Epidermal melanocyte (primary cell): ENCODE data around the gene OPN1LW.
"Not testable (repeated sequence)": the region's sequence is repeated elsewhere in the genome, so short reads cannot be mapped to it uniquely, and the experiment has no call there.

ENCODE experiments used
- DNase-seq: peaks from one replicate; pipeline ENCODE4 v3.0.0; 2011; ENCODE audit warnings: low spot score; ENCODE audit not compliant: insufficient read length

OPN1LW gene

DNA sequence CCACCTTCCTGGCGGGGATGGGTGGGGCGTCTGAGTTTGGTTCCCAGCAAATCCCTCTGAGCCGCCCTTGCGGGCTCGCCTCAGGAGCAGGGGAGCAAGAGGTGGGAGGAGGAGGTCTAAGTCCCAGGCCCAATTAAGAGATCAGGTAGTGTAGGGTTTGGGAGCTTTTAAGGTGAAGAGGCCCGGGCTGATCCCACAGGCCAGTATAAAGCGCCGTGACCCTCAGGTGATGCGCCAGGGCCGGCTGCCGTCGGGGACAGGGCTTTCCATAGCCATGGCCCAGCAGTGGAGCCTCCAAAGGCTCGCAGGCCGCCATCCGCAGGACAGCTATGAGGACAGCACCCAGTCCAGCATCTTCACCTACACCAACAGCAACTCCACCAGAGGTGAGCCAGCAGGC is at the start of gene OPN1LW:
TSS of gene OPN1LW (plus strand) at position 234 of the 400 bp plus-strand sequence. CDS start at position 275, 41 bp downstream.
- not testable (repeated sequence) for DNase-seq

GRCh38 chrX:154094833-154095232 is 49.2 kb upstream of the OPN1LW start:
- DNase-seq: no peak

- DNase-seq: no peak
Observed at GRCh38 chrX:154096140-154097002, 47.7 kb upstream of the OPN1LW start.

DNA sequence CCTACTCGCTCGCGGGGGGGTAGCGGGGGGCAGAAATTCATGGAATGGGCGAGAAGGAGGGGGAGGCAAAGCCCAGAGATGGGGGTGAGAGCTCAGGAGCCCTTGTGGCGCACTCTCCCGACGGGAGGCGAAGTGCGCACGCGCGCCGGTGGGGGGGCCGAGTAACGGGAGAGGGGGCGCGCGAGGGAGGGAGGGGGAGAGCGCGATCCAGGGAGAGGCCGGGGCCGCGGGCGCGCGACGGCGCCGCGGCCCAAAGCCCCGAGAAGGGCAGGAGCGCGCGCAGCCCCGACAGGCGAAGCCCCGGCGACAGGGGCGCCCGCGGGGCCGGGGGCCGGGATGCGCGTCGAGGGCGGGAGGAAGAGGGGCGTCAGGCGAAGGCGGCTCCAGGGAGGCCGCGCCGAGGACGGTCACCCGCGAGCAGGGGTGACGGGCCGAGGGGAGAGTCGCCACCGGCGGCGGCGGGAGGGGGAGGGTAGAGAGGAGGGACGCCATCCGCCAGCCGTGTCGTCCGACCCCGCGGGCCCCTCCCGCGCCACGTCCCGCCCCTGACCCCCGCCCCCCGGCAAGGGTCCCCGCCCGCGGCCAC is 46.9 kb upstream of the OPN1LW start:
- peak; percentile 43 for DNase-seq

DNA sequence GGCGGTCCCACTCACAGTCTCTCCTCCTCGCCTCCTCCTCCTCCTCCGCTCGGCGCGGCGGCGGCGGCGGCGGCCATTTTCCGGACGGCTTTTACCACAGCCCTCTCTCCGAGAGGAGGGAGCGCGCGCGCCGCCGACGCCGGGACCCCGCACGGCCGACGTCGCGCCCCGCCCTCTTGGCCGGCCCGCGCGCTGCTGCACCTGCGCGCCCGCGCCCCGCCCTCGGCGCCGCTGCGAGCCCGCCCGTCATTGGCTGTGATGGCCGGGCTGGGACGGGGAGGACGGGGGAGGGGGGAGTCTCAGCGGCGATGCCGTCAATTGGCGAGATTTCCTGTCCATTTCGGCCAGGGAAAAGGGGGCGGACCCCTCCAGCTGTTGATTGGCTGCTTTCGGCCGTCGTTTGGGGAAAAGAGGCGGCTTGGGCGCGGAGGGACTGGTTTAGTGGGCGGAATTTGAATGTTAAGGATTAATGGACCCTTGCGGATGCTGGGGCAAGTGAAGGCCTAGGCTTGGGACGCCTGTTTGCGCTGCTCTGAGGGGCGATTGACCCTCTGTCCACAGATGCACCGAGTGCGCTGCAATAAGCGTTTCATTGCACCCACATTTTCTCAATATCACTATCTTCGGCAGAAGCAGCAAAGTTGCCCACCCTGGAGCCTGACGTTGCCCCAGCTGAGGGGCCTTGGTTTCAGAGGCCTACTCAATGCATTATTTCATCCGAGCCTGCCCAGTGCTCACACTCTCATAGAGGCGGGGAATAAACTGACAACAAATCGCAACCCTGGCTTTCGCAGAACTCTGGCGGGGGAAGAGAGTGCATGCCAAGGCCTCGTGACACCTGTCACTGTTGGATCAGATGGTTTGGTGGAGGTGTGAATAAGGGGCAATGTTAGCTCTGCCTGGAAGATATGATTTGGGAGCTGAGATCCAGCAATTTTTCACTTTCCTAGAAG is 46.2 kb upstream of the OPN1LW start, which contains the start of gene MECP2:
TSS of gene MECP2 (minus strand) at position 129 of the 953 bp plus-strand sequence.
- DNase-seq: peak; percentile 83

DNA sequence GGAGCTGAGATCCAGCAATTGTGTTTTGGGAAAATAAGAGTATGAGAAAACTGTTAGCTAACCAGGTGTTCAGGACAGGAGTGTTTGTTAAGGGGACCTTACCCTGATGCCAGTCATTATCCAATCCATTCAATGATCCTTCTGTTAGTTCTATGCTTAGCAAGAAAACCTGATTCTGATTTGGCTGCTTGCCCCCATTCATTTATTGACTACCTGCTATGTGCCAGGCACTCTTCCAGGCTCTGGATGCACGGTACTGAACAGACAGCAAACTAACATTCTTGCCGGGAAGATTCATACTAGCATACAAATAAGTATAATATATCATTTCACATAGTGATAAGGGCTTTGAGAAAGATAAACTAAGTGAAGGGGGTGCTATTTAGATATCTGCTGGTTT is 45.5 kb upstream of the OPN1LW start:
- no peak for DNase-seq

DNA sequence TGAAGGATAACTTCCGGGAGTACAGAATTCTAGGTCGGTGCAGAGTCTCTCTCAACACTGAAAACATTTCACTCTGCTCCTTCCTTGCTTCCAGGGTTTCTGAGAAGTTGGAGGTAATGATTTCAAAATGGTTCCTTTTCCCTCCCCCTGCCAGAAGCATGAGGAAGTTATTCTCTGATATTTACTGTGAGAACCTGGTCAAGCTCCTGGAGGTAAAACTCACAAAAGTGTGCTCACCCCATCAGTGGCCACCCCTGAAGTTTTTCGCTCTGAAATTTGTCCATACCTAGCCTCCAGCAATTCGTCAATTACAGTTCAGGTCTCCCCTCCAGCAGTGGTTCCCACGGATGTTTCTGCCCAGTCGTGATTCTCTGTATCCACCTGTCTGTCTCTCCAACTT is 30.3 kb upstream of the OPN1LW start:
- DNase-seq: no peak

DNA sequence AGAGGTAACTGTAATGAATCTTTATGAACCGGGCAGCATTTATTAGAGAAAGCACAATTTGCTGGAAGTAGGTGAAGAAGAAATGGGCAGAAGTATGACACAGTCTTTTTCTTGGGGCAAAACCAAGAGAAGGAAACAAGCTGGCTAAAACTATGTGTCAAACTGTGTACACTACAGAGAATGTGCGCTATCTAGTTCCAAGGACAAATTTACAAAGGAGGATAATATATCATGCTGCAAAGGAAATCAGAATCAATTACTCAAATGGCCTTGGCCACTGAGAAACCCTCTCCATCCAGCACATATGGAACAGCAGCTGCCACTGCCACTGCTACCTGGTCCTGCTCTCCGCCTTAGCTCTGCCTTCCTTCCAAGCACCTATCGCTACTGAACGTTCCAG is 29.4 kb upstream of the OPN1LW start:
- no peak for DNase-seq

DNA sequence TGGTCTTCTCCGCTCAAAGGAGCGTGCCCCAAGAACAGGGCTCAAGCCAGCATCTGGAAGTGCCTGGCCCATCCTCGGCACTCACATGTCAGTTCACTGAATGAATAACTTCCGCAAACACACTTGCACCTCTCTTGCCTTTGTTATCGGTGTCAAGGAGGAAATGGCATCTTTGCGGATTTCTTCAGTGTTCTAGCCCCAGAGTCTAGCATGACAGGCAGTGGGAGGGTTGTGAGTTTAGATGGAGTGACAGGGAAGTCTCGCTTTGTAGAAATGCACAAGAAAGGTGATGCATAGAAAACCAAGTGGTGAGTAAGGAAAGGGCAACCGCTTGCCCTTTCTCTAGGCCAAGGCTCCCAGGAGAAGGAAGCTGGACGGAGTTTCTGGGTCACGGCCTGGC is 29.0 kb upstream of the OPN1LW start:
- DNase-seq: no peak

- DNase-seq: no peak
Observed at GRCh38 chrX:154115750-154116149, 28.3 kb upstream of the OPN1LW start.

DNA sequence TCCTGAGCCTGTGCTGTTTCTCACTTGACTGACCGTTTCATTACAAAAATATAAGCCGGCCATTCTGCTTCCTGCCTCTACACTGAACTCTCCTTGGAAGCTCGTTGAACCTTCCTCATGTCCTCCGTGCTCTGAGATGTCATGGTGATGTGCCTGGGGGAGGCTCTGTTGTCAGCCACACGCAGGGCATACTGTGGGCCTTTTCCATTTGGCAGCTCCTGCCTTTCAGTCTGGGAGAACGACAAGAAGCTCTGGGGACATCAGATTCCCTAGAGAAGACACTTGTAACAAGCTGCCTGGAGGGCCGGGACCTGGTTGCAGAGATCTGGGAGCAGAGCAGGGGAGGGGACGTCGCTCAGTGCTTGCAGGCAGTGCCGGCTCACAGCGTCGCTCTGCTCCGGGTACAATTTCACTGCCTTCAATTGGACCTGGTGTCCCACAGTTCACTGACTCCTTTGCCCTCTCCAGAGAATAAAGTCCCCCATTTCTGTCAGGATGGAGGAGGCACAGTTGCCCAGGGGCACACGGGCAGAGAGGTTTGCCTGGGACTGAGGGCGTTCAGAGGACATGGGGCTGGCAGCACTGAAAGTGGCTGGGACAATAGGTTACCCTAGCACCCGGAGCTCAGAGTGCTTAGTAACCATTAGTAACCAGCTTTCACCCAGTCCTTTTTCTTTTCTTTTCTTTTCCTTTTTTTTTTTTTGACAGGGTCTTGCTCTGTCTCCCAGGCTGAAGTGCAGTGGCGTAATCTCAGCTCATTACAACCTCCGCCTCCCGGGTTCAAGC is 27.4 kb upstream of the OPN1LW start:
- no peak for DNase-seq

DNA sequence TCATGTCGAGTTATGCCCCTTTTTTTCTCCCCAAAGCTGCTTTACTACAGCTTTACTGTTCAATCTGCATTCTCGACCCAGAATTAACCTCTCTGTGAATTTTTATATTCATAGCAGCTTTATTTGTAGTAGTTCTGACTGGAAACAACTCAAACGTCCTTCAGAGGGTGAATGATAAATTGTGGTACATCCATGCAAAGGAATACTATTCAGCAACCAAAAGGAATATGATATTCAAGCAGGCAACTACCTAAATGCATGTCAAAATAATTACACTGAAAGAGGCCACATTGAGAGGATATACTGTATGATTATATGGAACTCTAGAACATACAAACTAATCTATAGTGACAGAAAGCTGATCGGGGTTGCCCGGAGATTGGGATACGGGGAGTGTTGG is 26.5 kb upstream of the OPN1LW start:
- no peak for DNase-seq

- no peak for DNase-seq
Observed at GRCh38 chrX:154120567-154120966, 23.5 kb upstream of the OPN1LW start.

DNA sequence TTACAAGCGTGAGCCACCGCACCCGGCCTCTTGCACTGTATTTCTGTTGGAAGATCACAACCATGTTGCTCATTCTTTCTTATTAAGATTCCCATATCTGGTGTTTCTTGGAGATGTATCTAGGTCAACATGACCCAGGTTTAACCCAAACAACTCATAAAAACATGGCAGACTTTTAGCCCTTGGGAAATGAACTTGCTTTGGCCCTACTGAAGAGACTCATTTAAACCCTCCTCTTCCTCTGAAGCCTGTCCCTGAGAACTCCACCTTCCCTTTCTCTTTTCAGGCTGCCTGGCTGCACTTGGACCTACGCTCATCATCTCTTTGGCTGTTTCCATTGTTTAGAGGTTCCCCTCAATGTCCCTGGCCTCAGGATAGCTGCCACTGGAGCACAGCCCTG is 22.8 kb upstream of the OPN1LW start:
- no peak for DNase-seq

DNA sequence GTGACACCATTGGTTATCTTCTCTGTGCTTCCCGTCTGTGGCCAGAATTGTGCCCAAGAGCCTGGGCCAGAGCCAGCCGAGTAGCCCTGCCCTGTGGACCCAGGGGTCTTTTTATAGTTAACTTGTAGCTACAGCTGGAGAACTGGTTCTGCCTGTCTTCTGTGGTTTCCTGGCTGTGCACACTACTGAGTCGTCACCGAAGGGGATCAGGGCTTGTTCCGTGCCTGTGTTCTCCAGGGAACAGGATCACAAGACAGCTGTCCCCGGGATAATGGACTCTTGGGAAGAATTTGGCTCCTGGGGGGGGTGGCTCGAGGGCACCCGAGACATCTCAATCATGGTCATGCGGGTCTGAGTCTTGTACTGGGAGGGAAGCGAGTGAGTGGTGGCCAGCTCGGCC is 22.1 kb upstream of the OPN1LW start:
- peak; percentile 21 for DNase-seq

- DNase-seq: no peak
Observed at GRCh38 chrX:154123241-154124219, 20.5 kb upstream of the OPN1LW start.

DNA sequence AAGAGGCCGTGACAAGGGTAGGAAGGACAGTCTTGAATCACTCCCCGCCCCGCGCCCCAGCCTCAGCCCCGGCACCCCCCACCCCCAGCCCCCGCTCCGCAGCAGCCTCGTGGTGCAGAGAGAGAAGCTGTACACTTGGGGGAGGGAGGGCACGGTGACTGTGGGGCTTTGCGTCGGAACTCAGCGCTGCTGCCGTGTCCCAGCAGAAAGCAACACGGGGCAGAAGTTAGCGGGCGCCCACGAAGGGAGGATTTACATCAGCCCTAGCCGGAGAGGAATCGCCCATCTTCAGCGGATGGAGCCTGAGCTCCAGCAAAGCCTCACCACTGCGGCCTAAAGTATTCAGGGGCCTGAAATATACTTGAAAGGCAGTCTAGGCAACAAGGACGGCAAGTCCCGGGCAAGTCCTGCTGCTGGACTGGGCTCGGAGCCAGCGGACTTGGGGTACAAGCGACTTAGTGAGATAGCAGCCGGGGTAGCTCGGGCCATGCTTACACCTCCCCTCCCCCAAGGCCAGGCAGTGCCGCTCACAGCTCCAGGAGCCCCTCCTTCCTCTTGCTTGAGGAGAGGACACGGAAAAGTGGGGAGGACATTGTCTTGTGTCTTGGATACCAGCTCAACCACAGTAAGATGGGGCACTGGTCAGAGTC is 18.5 kb upstream of the OPN1LW start:
- DNase-seq: no peak

DNA sequence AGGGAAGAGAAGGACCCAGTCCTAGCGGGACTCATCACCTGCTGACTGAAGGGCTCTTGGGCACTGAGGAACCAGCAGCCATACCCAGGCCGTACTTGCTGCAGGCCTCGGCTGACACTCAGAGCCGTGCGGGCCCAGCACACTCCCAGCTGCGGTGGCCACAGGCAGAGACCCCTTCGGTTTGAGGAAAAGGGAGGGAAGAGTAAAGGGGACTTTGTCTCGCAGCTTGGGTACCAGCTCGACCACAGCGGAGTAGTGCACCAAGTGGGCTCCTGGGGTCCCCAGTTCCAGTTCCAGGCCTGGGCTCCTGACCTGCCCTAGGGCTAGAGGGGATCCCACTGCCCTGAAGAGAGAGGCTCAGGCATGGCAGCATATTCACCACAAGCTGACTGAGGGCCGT is 17.9 kb upstream of the OPN1LW start:
- DNase-seq: no peak

- no peak for DNase-seq
Observed at GRCh38 chrX:154131955-154132354, 12.1 kb upstream of the OPN1LW start.
